ENCODE measurements around the gene TOR3A. TPM values are rescaled to one million over a fixed set of nuclear protein-coding genes. Genes with fewer than 3 reads are reported as not detected.
A peak's percentile ranks its signal among the peaks of the same experiment; 100 is the strongest.

Gene TOR3A
- total RNA-seq, 1 experiment from 2014 or later, result 70.8 TPM

DNA sequence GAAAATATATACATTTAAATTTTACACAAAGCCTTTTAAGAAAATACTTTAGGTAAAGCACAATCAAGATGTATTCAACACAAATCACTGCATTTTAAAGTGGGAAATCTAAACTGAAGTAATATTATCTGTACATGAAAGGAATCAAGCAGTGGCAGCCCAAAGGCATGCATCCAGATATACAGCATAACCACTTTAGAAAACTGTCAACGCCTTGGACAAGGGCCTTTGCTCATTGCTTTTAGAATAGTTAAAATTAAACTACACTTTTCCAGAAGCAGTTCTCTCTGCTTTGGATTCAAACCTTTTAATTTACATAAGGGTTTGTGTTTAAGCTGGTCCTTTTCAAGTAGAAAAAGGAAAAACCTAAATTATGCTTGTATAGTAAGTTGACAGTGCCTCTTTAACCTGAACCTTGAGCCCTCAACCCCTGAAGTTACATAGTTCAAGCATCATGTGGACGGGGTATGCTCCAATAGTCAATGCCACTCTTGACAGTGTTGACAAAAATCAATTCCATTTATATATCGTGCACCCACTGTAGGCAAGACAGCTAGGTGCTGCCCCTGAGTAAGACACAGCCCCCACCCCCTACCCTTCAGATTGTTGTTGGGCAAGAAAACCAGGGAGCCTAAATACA, 22.9 kb downstream of the TOR3A start:
- H3K4me3 ChIP-seq (ENCODE audit: low read length), result no peak overlapping the region
- H3K27ac ChIP-seq (ENCODE audit: low read length), result no peak overlapping the region
- TF ChIP-seq EZH2 (IDR thresholded peaks at IDR 0.05; ENCODE audit: low read length, unreplicated experiment), result no peak
- no peak for TF ChIP-seq CTCF (conservative IDR thresholded peaks at IDR 0.05; ENCODE audit: low read depth, low read length)
- TF ChIP-seq EZH2phosphoT487 (IDR thresholded peaks at IDR 0.05; ENCODE audit: borderline replicate concordance, low read length), result no peak
- H2AFZ ChIP-seq (ENCODE audit: low read length), result no peak overlapping the region
- H3K4me1 ChIP-seq (ENCODE audit: insufficient read depth, low read length), result no peaks in the 10 kb centered on the region
- H3K27me3 ChIP-seq (ENCODE audit: low read length), result no peaks in the 10 kb centered on the region
- H3K36me3 ChIP-seq (ENCODE audit: low read depth, low read length), result peaks cover 8% of the 10 kb centered on the region; the same call in 1 of the 2 replicates
- ChIA-PET CTCF (no interaction called here), POLR2A (ENCODE audit: unreplicated experiment) (no interaction called here)
- H3K4me2 ChIP-seq (ENCODE audit: low read length), result no peak overlapping the region
- BruUV-seq (replicated peaks), result no TSS peak
- no peaks in the 10 kb centered on the region for H3K79me2 ChIP-seq (ENCODE audit: low read length)
- H3K9me2 ChIP-seq (replicated peaks; ENCODE audit: low read length), result no peaks in the 10 kb centered on the region
- no peak overlapping the region for H3K9ac ChIP-seq (ENCODE audit: low read length)
- intact Hi-C loops (cut with micrococcal nuclease), result no loop called here
- no peak for ATAC-seq
- 0 out of 2 replicates have a peak, but pooled peaks cover 4% of the 10 kb centered on the region for H4K20me1 ChIP-seq (ENCODE audit: low read length)
- no peak for DNase-seq
- H3F3A ChIP-seq (ENCODE audit: low read length, unreplicated experiment), result no peaks in the 10 kb centered on the region
- H3K9me3 ChIP-seq (ENCODE audit: low read length), result no peaks in the 10 kb centered on the region

DNA sequence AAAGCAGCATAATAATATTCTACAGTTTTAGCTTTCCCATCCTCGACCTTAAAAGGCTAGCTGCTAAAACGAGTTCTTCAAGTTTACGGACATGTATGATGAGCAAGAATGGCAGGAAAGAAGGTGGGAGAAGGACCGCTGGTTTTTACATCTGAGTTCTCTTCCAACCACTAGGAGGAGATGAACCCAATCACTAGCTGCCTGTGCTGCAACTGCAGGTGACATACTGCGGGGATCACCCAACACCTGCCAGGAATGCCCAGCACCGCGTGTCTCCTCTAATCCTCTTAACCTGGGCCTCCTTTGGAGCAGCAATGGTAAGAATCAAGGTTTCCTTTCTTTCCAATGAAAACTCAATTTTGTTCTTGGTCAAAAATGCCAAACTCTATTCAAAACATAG, 23.5 kb downstream of the TOR3A start:
- H3K79me2 ChIP-seq (ENCODE audit: low read length), result no peaks in the 10 kb centered on the region

More for the DNA sequence above, 23.5 kb downstream of the TOR3A start:
- Histone ChIP-seq H3F3A (ENCODE audit: low read length, unreplicated experiment) (no peaks in the 10 kb centered on the region), H3K36me3 (ENCODE audit: low read depth, low read length) (peaks cover 14% of the 10 kb centered on the region), H3K27me3 (ENCODE audit: low read length) (no peaks in the 10 kb centered on the region), H3K9me3 (ENCODE audit: low read length) (no peaks in the 10 kb centered on the region), H3K9ac (ENCODE audit: low read length) (no peak overlapping the region), H3K9me2 (replicated peaks; ENCODE audit: low read length) (no peaks in the 10 kb centered on the region), H4K20me1 (ENCODE audit: low read length) (0 out of 2 replicates have a peak, but pooled peaks cover 4% of the 10 kb centered on the region), H3K4me2 (ENCODE audit: low read length) (no peak overlapping the region), H3K4me1 (ENCODE audit: insufficient read depth, low read length) (no peaks in the 10 kb centered on the region), H3K4me3 (ENCODE audit: low read length) (no peak overlapping the region), H2AFZ (ENCODE audit: low read length) (no peak overlapping the region), H3K27ac (ENCODE audit: low read length) (no peak overlapping the region)
- DNase-seq (peak; percentile 63), ATAC-seq (peak; percentile 37)
- POLR2A ChIA-PET (ENCODE audit: unreplicated experiment), result no interaction called here
- no TSS peak for BruUV-seq (replicated peaks)
- intact Hi-C loops (cut with micrococcal nuclease), result no loop called here
- CTCF ChIA-PET, result no interaction called here
- TF ChIP-seq CTCF (conservative IDR thresholded peaks at IDR 0.05; ENCODE audit: low read depth, low read length) (peak; percentile 60), EZH2 (IDR thresholded peaks at IDR 0.05; ENCODE audit: low read length, unreplicated experiment) (no peak)

Measured in PC-3 (cell line).